Panc1 (cell line): ENCODE results near the gene LONRF2. TPM values are rescaled to one million over a fixed set of nuclear protein-coding genes. Genes with fewer than 3 reads are reported as not detected.

Source experiments
- ATAC-seq: fragments of 200-7000 bp; cut with Tn5 transposase; 2 replicates; pipeline ENCODE4 v1.9.1; 2020; ENCODE audit warnings: mild to moderate bottlenecking, moderate library complexity
- BruUV-seq: library from RNA; stranded (reverse); fragments of 400-500 nt; replicated peaks from 2 replicates; lab custom pipeline; 2021; lab: Mats Ljungman, UMichigan
- CTCF ChIA-PET: fragments of 300-600 bp; sonication (Branson Sonifier 250); formaldehyde crosslinking; loops from one replicate; lab custom pipeline; 2022; ENCODE audit warnings: antibody characterized with exemption; lab: Charles Lee
- POLR2A ChIA-PET: fragments of 300-600 bp; sonication (Branson Sonifier 250); formaldehyde crosslinking; loops from one replicate; lab custom pipeline; 2022; ENCODE audit warnings: antibody characterized with exemption; lab: Charles Lee
- DNase-seq: peaks from one replicate; pipeline ENCODE4 v3.0.0-alpha.2; 2010; ENCODE audit warnings: low read depth, low spot score
- H3K27ac ChIP-seq: 2 replicates; pipeline ENCODE4 v1.5.1; 2011; ENCODE audit warnings: mild to moderate bottlenecking, low read length, inconsistent platforms
- H3K27me3 ChIP-seq: fragments of 200-500 bp; sonication (Bioruptor generic); 2 replicates; pipeline ENCODE4 v1.6.0; 2014; ENCODE audit warnings: low read length, inconsistent platforms; ENCODE audit not compliant: control insufficient read depth, insufficient read depth
- H3K36me3 ChIP-seq: fragments of 200-500 bp; sonication (Bioruptor generic); 2 replicates; pipeline ENCODE4 v1.5.1; 2014; ENCODE audit warnings: inconsistent platforms, mild to moderate bottlenecking, low read length, moderate library complexity; ENCODE audit not compliant: control insufficient read depth, insufficient read depth
- H3K4me1 ChIP-seq: 2 replicates; pipeline ENCODE4 v1.5.1; 2011; ENCODE audit warnings: inconsistent platforms, mild to moderate bottlenecking, low read length, moderate library complexity; ENCODE audit not compliant: control insufficient read depth, insufficient read depth
- H3K4me3 ChIP-seq, 2 experiments: 2 replicates each; pipeline ENCODE4 v1.5.1; 2011 to 2012; ENCODE audit warnings: low read depth in 2 of 2, low read length in 2 of 2, mild to moderate bottlenecking in 2 of 2, inconsistent platforms in 1 of 2, moderate library complexity in 1 of 2
- H3K9me3 ChIP-seq: fragments of 200-500 bp; sonication (Bioruptor generic); 2 replicates; pipeline ENCODE4 v1.5.1; 2014; ENCODE audit warnings: low read depth, mild to moderate bottlenecking, inconsistent platforms, low read length, moderate library complexity; ENCODE audit not compliant: control insufficient read depth, insufficient read depth
- SIN3A ChIP-seq: IDR thresholded peaks from 2 replicates; pipeline ENCODE4 v1.6.1; 2012; ENCODE audit warnings: low read depth, mild to moderate bottlenecking, low read length, moderate library complexity, borderline replicate concordance; ENCODE audit not compliant: insufficient read depth
- TCF7L2 ChIP-seq: IDR thresholded peaks from 2 replicates; pipeline ENCODE4 v1.6.1; 2011; ENCODE audit warnings: mild to moderate bottlenecking, low read depth, low read length, inconsistent platforms
- in situ Hi-C: cut with HindIII; loops from 2 replicates; pipeline ENCODE4 v1.10.0; 2016; ENCODE audit warnings: low sequenced_read_pairs, low pct_unique_long_range_greater_than_20kb
- intact Hi-C: fragments of 100-400 bp; cut with micrococcal nuclease; formaldehyde crosslinking; loops from one replicate; pipeline ENCODE4 v1.10.0; 2022; ENCODE audit not compliant: unreplicated experiment
- total RNA-seq: library from RNA; stranded (reverse); gene quantifications from one replicate; pipeline ENCODE4 v1.2.1, GENCODE V29; 2021; ENCODE audit not compliant: unreplicated experiment
- TF ChIP-seq, protein P1 (sequence below), 2 experiments: IDR thresholded peaks; 2 replicates each; pipeline ENCODE4 v1.6.1; 2011 to 2012; ENCODE audit warnings: low read depth in 2 of 2, control low read depth in 1 of 2, low read length in 1 of 2, mild to moderate bottlenecking in 1 of 2, moderate library complexity in 1 of 2; ENCODE audit not compliant: insufficient read depth in 1 of 2
- TF ChIP-seq, protein P2 (sequence below): fragments of 450-650 bp; IDR thresholded peaks from 2 replicates; pipeline ENCODE4 v1.5.1; 2017; ENCODE audit warnings: mild to moderate bottlenecking

Gene LONRF2
- total RNA-seq, 1 experiment from 2014 or later, result 12.9 TPM

DNA sequence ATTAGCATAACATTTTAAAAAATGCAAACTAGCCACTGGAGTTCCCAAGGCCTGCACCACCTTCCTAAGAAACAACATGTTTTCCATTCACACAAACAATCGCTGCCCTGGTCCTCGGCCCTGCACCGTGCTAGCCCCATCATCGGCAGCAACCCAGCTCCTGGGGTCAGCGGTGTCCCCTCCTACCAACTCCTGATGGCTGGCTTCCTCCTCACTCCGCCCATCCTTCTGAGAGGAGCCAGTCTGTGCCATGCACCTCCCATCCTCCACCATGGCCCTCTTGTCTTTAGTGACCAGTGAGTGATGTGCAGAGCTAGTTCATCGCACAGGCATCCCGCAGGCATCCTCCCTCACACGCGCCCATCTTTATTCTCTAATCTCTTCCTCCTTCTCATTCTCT is 81.9 kb downstream of the LONRF2 start:
- ChIA-PET CTCF (no interaction called here), POLR2A (no interaction called here)
- no TSS peak for BruUV-seq
- Histone ChIP-seq H3K4me1 (no peaks in the 10 kb centered on the region), H3K27me3 (no peaks in the 10 kb centered on the region; the same call in 1 of the 2 replicates), H3K4me3 (no peak overlapping the region), H3K27ac (no peak overlapping the region), H3K9me3 (no peaks in the 10 kb centered on the region), H3K36me3 (no peaks in the 10 kb centered on the region)
- in situ Hi-C loops, result no loop called here
- DNase-seq (no peak), ATAC-seq (no peak)
- TF ChIP-seq, protein P1, sequence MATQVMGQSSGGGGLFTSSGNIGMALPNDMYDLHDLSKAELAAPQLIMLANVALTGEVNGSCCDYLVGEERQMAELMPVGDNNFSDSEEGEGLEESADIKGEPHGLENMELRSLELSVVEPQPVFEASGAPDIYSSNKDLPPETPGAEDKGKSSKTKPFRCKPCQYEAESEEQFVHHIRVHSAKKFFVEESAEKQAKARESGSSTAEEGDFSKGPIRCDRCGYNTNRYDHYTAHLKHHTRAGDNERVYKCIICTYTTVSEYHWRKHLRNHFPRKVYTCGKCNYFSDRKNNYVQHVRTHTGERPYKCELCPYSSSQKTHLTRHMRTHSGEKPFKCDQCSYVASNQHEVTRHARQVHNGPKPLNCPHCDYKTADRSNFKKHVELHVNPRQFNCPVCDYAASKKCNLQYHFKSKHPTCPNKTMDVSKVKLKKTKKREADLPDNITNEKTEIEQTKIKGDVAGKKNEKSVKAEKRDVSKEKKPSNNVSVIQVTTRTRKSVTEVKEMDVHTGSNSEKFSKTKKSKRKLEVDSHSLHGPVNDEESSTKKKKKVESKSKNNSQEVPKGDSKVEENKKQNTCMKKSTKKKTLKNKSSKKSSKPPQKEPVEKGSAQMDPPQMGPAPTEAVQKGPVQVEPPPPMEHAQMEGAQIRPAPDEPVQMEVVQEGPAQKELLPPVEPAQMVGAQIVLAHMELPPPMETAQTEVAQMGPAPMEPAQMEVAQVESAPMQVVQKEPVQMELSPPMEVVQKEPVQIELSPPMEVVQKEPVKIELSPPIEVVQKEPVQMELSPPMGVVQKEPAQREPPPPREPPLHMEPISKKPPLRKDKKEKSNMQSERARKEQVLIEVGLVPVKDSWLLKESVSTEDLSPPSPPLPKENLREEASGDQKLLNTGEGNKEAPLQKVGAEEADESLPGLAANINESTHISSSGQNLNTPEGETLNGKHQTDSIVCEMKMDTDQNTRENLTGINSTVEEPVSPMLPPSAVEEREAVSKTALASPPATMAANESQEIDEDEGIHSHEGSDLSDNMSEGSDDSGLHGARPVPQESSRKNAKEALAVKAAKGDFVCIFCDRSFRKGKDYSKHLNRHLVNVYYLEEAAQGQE (IDR thresholded peaks at IDR 0.05; ENCODE audit: insufficient read depth in 1 of 2, low read depth in 2 of 2, low read length in 1 of 2), result no peak
- intact Hi-C loops, result loop anchor here (5.0 to 10.0 kb wide), 2 partner anchors 308 to 516 kb away; no protein-coding TSS in a partner anchor

DNA sequence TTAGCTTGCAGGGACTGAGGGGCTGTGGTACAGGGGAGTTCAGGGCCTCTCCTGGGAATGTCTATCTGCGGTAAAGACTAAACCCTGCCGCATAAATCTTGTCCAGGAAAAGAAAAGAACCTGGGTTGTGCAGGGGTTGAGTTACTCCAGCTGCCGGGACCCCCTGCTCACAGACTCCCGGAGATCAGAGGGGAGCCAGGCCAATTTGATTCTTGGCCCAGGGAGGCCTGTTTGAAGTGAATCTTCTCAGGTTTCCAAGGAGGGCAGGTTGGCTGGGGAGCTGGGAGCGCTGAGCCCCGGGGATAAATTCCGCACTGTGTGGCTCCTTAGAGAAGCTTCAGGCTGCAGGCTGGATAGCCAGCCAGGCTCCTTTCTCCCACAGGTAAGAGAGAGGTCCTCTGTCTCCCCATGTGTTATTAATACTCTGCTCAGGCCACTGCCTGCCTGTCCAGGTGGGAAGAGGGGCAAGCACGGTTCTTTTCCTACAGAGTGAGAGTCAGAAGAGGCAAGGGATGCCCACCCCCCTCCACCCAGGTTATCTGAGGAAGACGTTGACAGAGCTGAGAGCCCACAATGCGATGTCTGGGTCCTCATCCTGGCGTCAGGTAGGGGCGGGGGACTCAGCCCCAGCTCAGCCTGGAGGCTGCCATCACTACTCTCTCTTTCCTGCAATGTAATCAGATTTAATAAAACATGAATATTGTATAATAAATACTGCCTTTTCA is 82.7 kb downstream of the LONRF2 start:
- in situ Hi-C loops, result no loop called here
- intact Hi-C loops, result loop anchor here (5.0 to 10.0 kb wide), 2 partner anchors 307 to 515 kb away; no protein-coding TSS in a partner anchor
- H3K36me3 ChIP-seq, result no peaks in the 10 kb centered on the region
- ATAC-seq, result no peak
- no peak for TF ChIP-seq SIN3A
- ChIA-PET POLR2A (no interaction called here), CTCF (no interaction called here)
- H3K27ac ChIP-seq, result no peak overlapping the region
- BruUV-seq, result no TSS peak
- H3K9me3 ChIP-seq, result no peaks in the 10 kb centered on the region
- DNase-seq, result no peak
- no peaks in the 10 kb centered on the region for H3K4me1 ChIP-seq
- no peaks in the 10 kb centered on the region; the same call in 1 of the 2 replicates for H3K27me3 ChIP-seq
- H3K4me3 ChIP-seq, result no peak overlapping the region

DNA sequence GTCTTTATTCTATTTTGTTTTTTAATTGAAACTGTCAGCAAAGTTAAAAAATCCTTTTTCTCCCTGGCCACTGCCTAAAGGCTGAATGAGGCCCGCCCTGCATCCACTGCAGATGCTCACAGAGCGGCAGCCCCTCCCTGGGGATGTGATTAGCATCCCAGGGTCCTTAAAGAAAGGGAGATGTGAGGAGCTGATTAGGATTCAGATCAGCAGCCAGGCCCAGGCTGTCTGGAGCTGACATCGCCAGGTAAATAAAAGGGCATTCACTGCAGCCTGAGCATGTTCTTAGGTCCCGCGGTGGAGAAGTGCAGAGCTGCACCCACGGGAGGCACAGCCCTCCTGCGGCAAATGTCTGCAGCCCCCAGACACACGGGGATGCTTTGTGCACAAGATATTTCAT is 83.8 kb downstream of the LONRF2 start:
- no peak overlapping the region for H3K27ac ChIP-seq
- no TSS peak for BruUV-seq
- TF ChIP-seq TCF7L2, result no peak
- TF ChIP-seq, protein P2, sequence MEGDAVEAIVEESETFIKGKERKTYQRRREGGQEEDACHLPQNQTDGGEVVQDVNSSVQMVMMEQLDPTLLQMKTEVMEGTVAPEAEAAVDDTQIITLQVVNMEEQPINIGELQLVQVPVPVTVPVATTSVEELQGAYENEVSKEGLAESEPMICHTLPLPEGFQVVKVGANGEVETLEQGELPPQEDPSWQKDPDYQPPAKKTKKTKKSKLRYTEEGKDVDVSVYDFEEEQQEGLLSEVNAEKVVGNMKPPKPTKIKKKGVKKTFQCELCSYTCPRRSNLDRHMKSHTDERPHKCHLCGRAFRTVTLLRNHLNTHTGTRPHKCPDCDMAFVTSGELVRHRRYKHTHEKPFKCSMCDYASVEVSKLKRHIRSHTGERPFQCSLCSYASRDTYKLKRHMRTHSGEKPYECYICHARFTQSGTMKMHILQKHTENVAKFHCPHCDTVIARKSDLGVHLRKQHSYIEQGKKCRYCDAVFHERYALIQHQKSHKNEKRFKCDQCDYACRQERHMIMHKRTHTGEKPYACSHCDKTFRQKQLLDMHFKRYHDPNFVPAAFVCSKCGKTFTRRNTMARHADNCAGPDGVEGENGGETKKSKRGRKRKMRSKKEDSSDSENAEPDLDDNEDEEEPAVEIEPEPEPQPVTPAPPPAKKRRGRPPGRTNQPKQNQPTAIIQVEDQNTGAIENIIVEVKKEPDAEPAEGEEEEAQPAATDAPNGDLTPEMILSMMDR, result no peak
- ChIA-PET POLR2A (no interaction called here), CTCF (no interaction called here)
- H3K9me3 ChIP-seq, result no peaks in the 10 kb centered on the region
- intact Hi-C loops (no loop called here), in situ Hi-C loops (no loop called here)
- DNase-seq (no peak), ATAC-seq (no peak)
- H3K27me3 ChIP-seq, result no peaks in the 10 kb centered on the region; the same call in 1 of the 2 replicates
- no peaks in the 10 kb centered on the region for H3K4me1 ChIP-seq
- H3K36me3 ChIP-seq, result no peaks in the 10 kb centered on the region
- no peak overlapping the region for H3K4me3 ChIP-seq
